Adrenal gland (tissue), 12 donors: ENCODE results near the gene AJUBA. TPM values are rescaled to one million over a fixed set of nuclear protein-coding genes. Genes with fewer than 3 reads are reported as not detected.

Experiments used
- DNase-seq, 7 donors: peaks; one replicate each; pipeline ENCODE4 v3.0.0-alpha.2; 2019 to 2020
- H3K27ac ChIP-seq, 5 donors: fragments of 200-600 bp; sonication (generic) in 4 of 5; 1 replicate in 3 of 5; 2 replicates in 2 of 5; pipeline versions ENCODE4 v1.5.1 to v1.8.0; 2016 to 2020; ENCODE audit warnings: mild to moderate bottlenecking in 1 of 5
- H3K27me3 ChIP-seq: fragments of 200-600 bp; 2 replicates; pipeline ENCODE4 v1.8.0; 2021
- H3K36me3 ChIP-seq, 2 donors: fragments of 200-600 bp; replicated peaks in 1 of 2; 1 replicate in 1 of 2; 2 replicates in 1 of 2; pipeline versions ENCODE4 v1.5.1 to v1.8.0; 2018 to 2022
- H3K4me1 ChIP-seq, 2 donors: fragments of 200-600 bp; replicated peaks in 1 of 2; 1 replicate in 1 of 2; 2 replicates in 1 of 2; pipeline versions ENCODE4 v1.5.1 to v1.8.0; 2018 to 2021
- H3K4me3 ChIP-seq, 4 donors: fragments of 200-600 bp; sonication (generic) in 3 of 4; one replicate each; pipeline ENCODE4 v1.5.1; 2016 to 2018
- H3K9me3 ChIP-seq, 3 donors: fragments of 200-600 bp; sonication (generic) in 1 of 3; replicated peaks in 1 of 3; 1 replicate in 2 of 3; 2 replicates in 1 of 3; pipeline versions ENCODE4 v1.5.1 to v1.8.0; 2016 to 2021
- CTCF ChIP-seq, 6 experiments: fragments of 450-650 bp in 4 of 6; fragments of 200-600 bp in 2 of 6; sonication (generic) in 1 of 6; IDR thresholded peaks; 1 replicate in 5 of 6; 2 replicates in 1 of 6; pipeline versions ENCODE4 v1.5.1 to v1.8.0; 2016 to 2021; ENCODE audit warnings: antibody characterized with exemption in 6 of 6, mild to moderate bottlenecking in 2 of 6, moderate library complexity in 1 of 6
- POLR2A ChIP-seq, 2 donors: fragments of 450-650 bp; IDR thresholded peaks; one replicate each; pipeline ENCODE4 v1.6.1; 2017; ENCODE audit warnings: antibody characterized with exemption in 2 of 2, mild to moderate bottlenecking in 2 of 2, moderate library complexity in 1 of 2
- WGBS, 4 donors: extraction: QIAGEN DNeasy Blood & Tissue Kit in 2 of 4; methylation state at CpG; one replicate each; pipeline versions ENCODE4 v1.1.5 to v1.1.7; 2013 to 2017; 5-methylcytosine and 5-hydroxymethylcytosine counted together
- intact Hi-C, 2 donors: fragments of 100-400 bp; cut with DNase I; formaldehyde crosslinking; loops; one replicate each; pipeline versions ENCODE4 v1.14.1 to v1.15.0; 2022 to 2023
- polyA plus RNA-seq, 3 donors: library from polyadenylated mRNA; stranded (reverse); fragments of 200-250 nt in 2 of 3; fragments of 350-450 nt in 1 of 3; fragmentation: Illumina TruSeq in 1 of 3; extraction: RNeasy Lipid Tissue Mini Kit (QIAGEN cat#74804) in 1 of 3; gene quantifications; one replicate each; pipeline ENCODE4 v1.2.3, GENCODE V29; 2013 to 2014
- total RNA-seq, 9 donors: library from RNA; depleted of rRNA in 4 of 9; stranded (reverse); fragments of >200 nt in 4 of 9; fragments of 120-200 nt in 1 of 9; fragmentation: NEBNext Ultra II Directional in 1 of 9; extraction: Animal tissue kit (Norgen Biotek cat#: 25700) in 1 of 9; gene quantifications; one replicate each; pipeline versions ENCODE4 v1.1.0 to v1.2.4, GENCODE V29; 2013 to 2023
- donor health status: healthy with polysubstance abuse.
- donor health status: Bipolar disorder and iron deficiency.
- donor health status: DM: yes; HTN: yes; CAD: no.
- donor health status: DM: no; HTN: no; CAD: no.
- donor health status: DM: no; HTN: no; CAD: no.
- donor health status: DM: yes; HTN: yes; CAD: no.

The AJUBA gene
- total and polyA plus RNA-seq, 12 donors, result 1.4 to 12.6 (median 4.5) TPM

- Histone ChIP-seq H3K36me3 (peaks cover 0 to 19% of the 10 kb centered on the region in 2 donors), H3K27me3 (no peaks in the 10 kb centered on the region), H3K4me3 (no peak overlapping the region), H3K27ac (no peak overlapping the region), H3K9me3 (no peaks in the 10 kb centered on the region), H3K4me1 (no peaks in the 10 kb centered on the region)
- TF ChIP-seq CTCF (IDR thresholded peaks at IDR 0.05), result no peak
- TF ChIP-seq POLR2A (IDR thresholded peaks at IDR 0.05), result no peak
- DNase-seq, result no peak
- intact Hi-C loops, result no loop called here
- 56 to 68% (median 59%) methylated on average over 7 of the region's 7 CpGs for WGBS, 4 donors
Observed at GRCh38 chr14:23021889-23022442, 39.6 kb upstream of the AJUBA start.

GRCh38 chr14:23021434-23021833 lies 39.1 kb upstream of the AJUBA start:
- H3K27me3 ChIP-seq, result no peaks in the 10 kb centered on the region
- H3K4me3 ChIP-seq, result no peak overlapping the region
- TF ChIP-seq CTCF (IDR thresholded peaks at IDR 0.05) (no peak), POLR2A (IDR thresholded peaks at IDR 0.05) (no peak)
- H3K27ac ChIP-seq, result no peak overlapping the region
- no peaks in the 10 kb centered on the region for H3K4me1 ChIP-seq
- no peak for DNase-seq
- WGBS, 4 donors, result 67 to 84% (median 75%) methylated on average over 9 of the region's 9 CpGs
- peaks cover 0 to 16% of the 10 kb centered on the region in 2 donors for H3K36me3 ChIP-seq
- no peaks in the 10 kb centered on the region for H3K9me3 ChIP-seq
- intact Hi-C loops, result no loop called here

GRCh38 chr14:23020143-23021128 lies 38.1 kb upstream of the AJUBA start:
- no peak for DNase-seq
- no peaks in the 10 kb centered on the region for H3K27me3 ChIP-seq
- TF ChIP-seq CTCF (IDR thresholded peaks at IDR 0.05), result no peak
- 91 to 96% (median 95%) methylated on average over 7 of the region's 7 CpGs for WGBS, 4 donors
- intact Hi-C loops, result no loop called here
- H3K4me1 ChIP-seq, result no peaks in the 10 kb centered on the region
- H3K27ac ChIP-seq, result no peak overlapping the region
- H3K4me3 ChIP-seq, result no peak overlapping the region
- H3K9me3 ChIP-seq, result no peaks in the 10 kb centered on the region
- peaks cover 0 to 7% of the 10 kb centered on the region in 2 donors for H3K36me3 ChIP-seq

- no peak for TF ChIP-seq POLR2A (IDR thresholded peaks at IDR 0.05)
- no peak for TF ChIP-seq CTCF (IDR thresholded peaks at IDR 0.05)
- Histone ChIP-seq H3K27ac (no peak overlapping the region), H3K4me1 (no peaks in the 10 kb centered on the region), H3K9me3 (no peaks in the 10 kb centered on the region), H3K27me3 (no peaks in the 10 kb centered on the region), H3K4me3 (no peak overlapping the region), H3K36me3 (no peaks in the 10 kb centered on the region)
- intact Hi-C loops, result no loop called here
- no peak for DNase-seq
Observed at GRCh38 chr14:23018107-23018506, 35.8 kb upstream of the AJUBA start.
